Spleen (tissue), 11 donors: Measurements from ENCODE around the gene DDX21. TPM values are rescaled to one million over a fixed set of nuclear protein-coding genes. Genes with fewer than 3 reads are reported as not detected.
"Not testable (repeated sequence)": the region's sequence is repeated elsewhere in the genome, so short reads cannot be mapped to it uniquely, and the experiment has no call there.

Source experiments
- DNase-seq: peaks from one replicate; pipeline ENCODE4 v3.0.0-alpha.2; 2020
- H3K27ac ChIP-seq, 8 donors: fragments of 200-600 bp; sonication (generic) in 7 of 8; 1 replicate in 4 of 8; 2 replicates in 4 of 8; pipeline versions ENCODE4 v1.5.0 to v1.8.0; 2016 to 2021; ENCODE audit warnings: inconsistent platforms in 4 of 8, mild to moderate bottlenecking in 4 of 8, moderate library complexity in 1 of 8
- H3K27me3 ChIP-seq, 7 donors: fragments of 200-600 bp; sonication (generic) in 6 of 7; replicated peaks in 1 of 7; 1 replicate in 4 of 7; 2 replicates in 3 of 7; pipeline versions ENCODE4 v1.5.0 to v1.8.0; 2016 to 2021; ENCODE audit warnings: inconsistent platforms in 3 of 7, mild to moderate bottlenecking in 1 of 7
- H3K36me3 ChIP-seq, 6 donors: fragments of 200-600 bp; sonication (generic) in 5 of 6; 1 replicate in 4 of 6; 2 replicates in 2 of 6; pipeline versions ENCODE4 v1.5.0 to v1.8.0; 2016 to 2021; ENCODE audit warnings: inconsistent platforms in 2 of 6
- H3K4me1 ChIP-seq, 6 donors: fragments of 200-600 bp; sonication (generic) in 5 of 6; 1 replicate in 3 of 6; 2 replicates in 3 of 6; pipeline versions ENCODE4 v1.5.0 to v1.8.0; 2016 to 2021; ENCODE audit warnings: inconsistent platforms in 3 of 6
- H3K4me3 ChIP-seq, 8 donors: fragments of 200-600 bp; sonication (generic) in 7 of 8; 1 replicate in 4 of 8; 2 replicates in 4 of 8; pipeline versions ENCODE4 v1.5.0 to v1.8.0; 2016 to 2021; ENCODE audit warnings: inconsistent platforms in 4 of 8, mild to moderate bottlenecking in 4 of 8, moderate library complexity in 2 of 8
- H3K9me3 ChIP-seq, 8 donors: fragments of 200-600 bp; sonication (generic) in 7 of 8; 1 replicate in 4 of 8; 2 replicates in 4 of 8; pipeline versions ENCODE4 v1.5.0 to v1.8.0; 2016 to 2021; ENCODE audit warnings: inconsistent platforms in 4 of 8
- CTCF ChIP-seq, 11 experiments: fragments of 200-600 bp in 7 of 11; fragments of 450-650 bp in 4 of 11; sonication (generic) in 4 of 11; IDR thresholded peaks in 8 of 11; conservative IDR thresholded peaks in 3 of 11; 1 replicate in 7 of 11; 2 replicates in 4 of 11; pipeline versions ENCODE4 v1.4.0 to v1.8.0; 2016 to 2021; ENCODE audit warnings: antibody characterized with exemption in 11 of 11, inconsistent platforms in 4 of 11, mild to moderate bottlenecking in 1 of 11
- POLR2A ChIP-seq, 3 donors: fragments of 450-650 bp; IDR thresholded peaks; one replicate each; pipeline ENCODE4 v1.5.1; 2017; ENCODE audit warnings: antibody characterized with exemption in 3 of 3, mild to moderate bottlenecking in 1 of 3
- POLR2AphosphoS5 ChIP-seq, 3 donors: sonication (generic); formaldehyde crosslinking; IDR thresholded peaks; one replicate each; pipeline ENCODE4 v1.5.1; 2017; ENCODE audit warnings: antibody characterized with exemption in 3 of 3
- WGBS, 5 donors: extraction: QIAGEN DNeasy Blood & Tissue Kit in 3 of 5; methylation state at CpG; one replicate each; pipeline versions ENCODE4 v1.1.5 to v1.1.7; 2013 to 2018; 5-methylcytosine and 5-hydroxymethylcytosine counted together
- intact Hi-C: fragments of 100-400 bp; cut with DNase I; formaldehyde crosslinking; loops from one replicate; pipeline ENCODE4 v1.15.0; 2023; ENCODE audit warnings: low total_unique reads
- polyA plus RNA-seq, 3 donors: library from polyadenylated mRNA; stranded (reverse); fragments of 200-250 nt; gene quantifications; one replicate each; pipeline ENCODE4 v1.2.1, GENCODE V29; 2013
- total RNA-seq, 7 donors: library from RNA; depleted of rRNA in 3 of 7; stranded (reverse); fragments of >200 nt in 3 of 7; fragmentation: NEBNext Ultra II Directional in 4 of 7; extraction: Animal tissue kit (Norgen Biotek cat#: 25700) in 4 of 7; gene quantifications; one replicate each; pipeline versions ENCODE4 v1.1.0 to v1.2.1, GENCODE V29; 2016 to 2021
- donor health status: healthy with polysubstance abuse.
- donor health status: DM: no; HTN: no; CAD: no; lungs with moderate emphysema.
- donor health status: DM: no; HTN: no; CAD: no.
- donor health status: Bipolar disorder and iron deficiency.
- donor health status: healthy.
- donor health status: DM: no; HTN: no; CAD: no.
- donor health status: DM: yes; HTN: yes; CAD: no.

The DDX21 gene
- total and polyA plus RNA-seq, 10 donors = 15.7 to 70.0 (median 49.0) TPM

- WGBS, 5 donors = 76 to 90% (median 84%) methylated on average over 4 of the region's 4 CpGs
- H3K4me3 ChIP-seq = no peak overlapping the region
- DNase-seq = no peak
- no peaks in the 10 kb centered on the region for H3K9me3 ChIP-seq
- H3K36me3 ChIP-seq = peaks cover 0 to 60% (median 48%) of the 10 kb centered on the region in 6 donors
- H3K27me3 ChIP-seq = no peaks in the 10 kb centered on the region
- TF ChIP-seq POLR2AphosphoS5 (IDR thresholded peaks at IDR 0.05) (no peak), POLR2A (IDR thresholded peaks at IDR 0.05) (no peak), CTCF (IDR thresholded peaks at IDR 0.05 in 8 of 11, conservative IDR thresholded peaks at IDR 0.05 in 3 of 11) (no peak)
- H3K27ac ChIP-seq = peak overlapping the region in 4 of 8 donors; percentile 39 to 55 (median 51)
- H3K4me1 ChIP-seq = peaks cover 18 to 67% (median 51%) of the 10 kb centered on the region in 6 donors
- intact Hi-C loops = no loop called here
Observed at GRCh38 chr10:68959695-68960527, 3.9 kb downstream of the DDX21 start.

GRCh38 chr10:68963151-68963550, 7.2 kb downstream of the DDX21 start:
- Histone ChIP-seq H3K27me3 (no peaks in the 10 kb centered on the region), H3K4me1 (peaks cover 8 to 44% (median 30%) of the 10 kb centered on the region in 6 donors), H3K4me3 (no peak overlapping the region), H3K9me3 (no peaks in the 10 kb centered on the region), H3K36me3 (peaks cover 3 to 92% (median 81%) of the 10 kb centered on the region in 6 donors), H3K27ac (no peak overlapping the region)
- 51 to 80% (median 63%) methylated on average over 4 of the region's 4 CpGs for WGBS, 5 donors
- intact Hi-C loops = no loop called here
- TF ChIP-seq POLR2AphosphoS5 (IDR thresholded peaks at IDR 0.05) = no peak
- TF ChIP-seq CTCF (IDR thresholded peaks at IDR 0.05 in 8 of 11, conservative IDR thresholded peaks at IDR 0.05 in 3 of 11) = no peak
- no peak for TF ChIP-seq POLR2A (IDR thresholded peaks at IDR 0.05)
- DNase-seq = no peak

GRCh38 chr10:68973975-68974374, 18.0 kb downstream of the DDX21 start:
- no peak for DNase-seq
- Histone ChIP-seq H3K4me3 (no peak overlapping the region), H3K27me3 (no peaks in the 10 kb centered on the region), H3K9me3 (no peaks in the 10 kb centered on the region), H3K36me3 (peaks cover 17 to 100% (median 98%) of the 10 kb centered on the region in 6 donors), H3K27ac (no peak overlapping the region), H3K4me1 (peaks cover 0 to 8% (median 0%) of the 10 kb centered on the region in 6 donors)
- no peak for TF ChIP-seq CTCF (IDR thresholded peaks at IDR 0.05 in 8 of 11, conservative IDR thresholded peaks at IDR 0.05 in 3 of 11)
- no peak for TF ChIP-seq POLR2AphosphoS5 (IDR thresholded peaks at IDR 0.05)
- TF ChIP-seq POLR2A (IDR thresholded peaks at IDR 0.05) = no peak
- 83 to 97% (median 93%) methylated on average over 5 of the region's 5 CpGs for whole genome bisulfite sequencing, 5 donors
- intact Hi-C loops = no loop called here

GRCh38 chr10:68975936-68976473, 20.0 kb downstream of the DDX21 start:
- H3K4me1 ChIP-seq, H3K4me3 ChIP-seq, H3K9me3 ChIP-seq, H3K27me3 ChIP-seq, H3K27ac ChIP-seq, intact Hi-C loops, DNase-seq: not testable (repeated sequence)
- 91 to 98% (median 94%) methylated on average over 4 to 5 of the region's 5 CpGs for WGBS, 5 donors
- peaks cover 17 to 100% (median 96%) of the 10 kb centered on the region in 6 donors for H3K36me3 ChIP-seq

GRCh38 chr10:68979738-68980137, 23.8 kb downstream of the DDX21 start:
- H3K36me3 ChIP-seq = peaks cover 3 to 100% (median 92%) of the 10 kb centered on the region in 6 donors
- H3K27me3 ChIP-seq, intact Hi-C loops, H3K4me1 ChIP-seq, H3K4me3 ChIP-seq, H3K27ac ChIP-seq, DNase-seq, H3K9me3 ChIP-seq: not testable (repeated sequence)
- WGBS, 5 donors = 92 to 96% (median 96%) methylated on average over 6 of the region's 6 CpGs
